Ecto neural progenitor cell (in vitro differentiated cells): ENCODE results near the gene SDCCAG8.
"Not testable (repeated sequence)": the region's sequence is repeated elsewhere in the genome, so short reads cannot be mapped to it uniquely, and the experiment has no call there.

Experiments
- DNase-seq: peaks from one replicate; pipeline ENCODE4 v3.0.0-alpha.2; 2018; ENCODE audit warnings: low spot score

SDCCAG8 gene

DNA sequence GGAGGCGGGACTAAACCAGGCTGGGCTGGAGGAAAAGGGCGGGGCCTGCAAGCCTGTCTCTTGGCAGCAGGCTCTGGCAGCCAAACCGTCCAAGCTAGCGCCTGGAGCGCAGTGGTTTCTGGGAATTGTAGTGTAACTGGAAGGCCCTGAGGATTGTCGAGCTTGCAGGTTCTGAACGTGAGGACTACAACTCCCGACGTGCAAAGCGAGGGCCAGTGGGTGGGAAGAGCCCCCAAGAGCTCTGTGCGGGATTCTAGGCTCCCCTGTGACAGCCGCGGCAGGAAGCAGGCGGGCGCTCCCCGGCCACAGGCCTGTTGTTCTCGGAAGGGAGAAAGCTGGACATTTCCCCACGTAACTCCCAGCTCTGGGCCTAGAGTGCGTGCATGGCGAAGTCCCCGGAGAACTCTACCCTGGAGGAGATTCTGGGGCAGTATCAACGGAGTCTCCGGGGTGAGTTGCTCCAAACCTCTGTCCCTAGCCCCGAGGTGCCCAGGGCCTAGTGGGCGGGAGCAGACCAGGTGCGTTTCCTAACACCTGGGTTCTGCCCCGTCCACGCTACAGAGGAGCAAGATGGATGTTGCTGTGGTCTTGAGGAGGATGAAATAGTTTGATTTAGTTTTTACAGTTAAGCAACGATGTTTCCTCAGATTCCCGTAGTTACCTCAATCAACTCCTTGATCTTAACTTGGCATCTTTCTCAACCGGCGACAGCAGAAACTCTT, at the start of gene SDCCAG8:
TSS of gene SDCCAG8 (plus strand) at position 251 of the 722 bp plus-strand sequence. CDS start at position 384, 133 bp downstream.
- peak; percentile 97 for DNase-seq

DNA sequence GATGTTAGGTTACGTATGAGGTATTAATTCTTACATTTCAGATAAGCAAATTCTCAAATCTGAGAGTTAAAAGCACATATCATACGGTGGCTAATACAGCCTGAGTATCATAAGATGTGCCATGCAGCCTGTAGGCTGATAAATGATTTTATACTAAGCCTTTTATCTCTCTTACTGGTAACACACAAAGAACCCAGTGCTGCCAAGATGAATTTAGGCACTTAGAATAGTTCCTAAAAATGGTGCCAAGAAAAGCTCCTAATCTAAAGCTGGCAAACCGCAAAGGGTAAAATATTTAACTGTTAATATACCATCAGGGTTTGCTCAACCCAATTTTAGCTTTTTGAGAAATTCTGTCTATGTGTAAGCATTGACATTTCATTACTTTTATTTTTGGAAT, 43.9 kb upstream of the SDCCAG8 start:
- DNase-seq = not testable (repeated sequence)

DNA sequence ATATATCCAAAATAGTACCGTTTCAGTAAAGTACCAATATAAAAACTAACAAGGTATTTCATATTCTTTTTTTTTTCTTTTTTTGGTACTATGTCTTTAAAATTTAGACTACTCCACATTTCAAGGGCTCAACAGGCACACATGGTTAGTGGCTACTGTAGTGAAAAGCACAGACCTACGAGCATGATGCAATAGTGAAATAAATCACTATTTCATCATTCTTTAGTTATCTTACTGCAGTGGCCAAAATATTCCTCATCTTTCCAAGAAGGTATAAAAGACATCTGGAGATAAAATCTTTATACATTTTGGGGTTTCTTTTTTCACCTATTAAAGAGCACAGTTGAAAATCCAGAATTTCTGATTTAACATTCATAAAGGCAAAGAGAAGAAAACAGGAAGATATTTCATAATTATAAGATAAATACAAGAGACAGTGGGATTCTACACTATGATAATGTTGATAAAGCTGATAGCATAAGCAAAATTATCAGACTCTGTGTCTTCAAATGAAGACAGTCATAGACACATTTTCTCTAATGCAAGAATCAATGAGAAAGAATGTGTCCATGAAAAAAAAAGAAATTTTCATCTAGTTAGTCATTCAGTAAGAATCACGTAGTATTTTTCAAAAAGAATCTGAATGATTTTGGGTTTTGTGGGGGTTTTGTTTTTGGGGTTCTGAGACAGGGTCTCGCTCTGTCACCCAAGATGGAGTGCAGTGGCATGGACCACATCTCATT, 42.6 kb upstream of the SDCCAG8 start:
- DNase-seq = no peak

DNA sequence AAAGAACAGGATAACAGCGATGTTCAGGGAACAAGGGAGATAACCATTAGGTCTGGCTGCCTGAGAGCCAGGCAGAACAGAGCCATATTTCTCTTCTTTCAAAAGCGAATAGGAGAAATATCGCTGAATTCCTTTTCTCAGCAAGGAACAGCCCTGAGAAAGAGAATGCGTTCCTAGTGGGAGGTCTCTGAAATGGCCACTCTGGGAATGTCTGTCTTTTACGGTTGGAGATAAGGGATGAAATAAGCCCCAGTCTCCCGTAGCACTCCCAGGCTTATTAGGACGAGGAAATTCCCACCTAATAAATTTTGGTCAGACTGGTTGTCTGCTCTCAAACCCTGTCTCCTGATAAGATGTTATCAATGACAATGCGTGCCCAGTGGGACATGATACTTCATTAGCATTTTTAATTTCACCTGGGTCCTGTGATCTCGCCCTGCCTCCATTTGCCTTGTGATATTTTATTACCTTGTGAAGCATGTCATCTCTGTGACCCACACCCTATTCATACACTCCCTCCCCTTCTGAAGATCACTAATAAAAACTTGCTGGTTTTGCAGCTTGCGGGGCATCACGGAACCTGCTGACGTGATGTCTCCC, 40.5 kb upstream of the SDCCAG8 start:
- DNase-seq = not testable (repeated sequence)

DNA sequence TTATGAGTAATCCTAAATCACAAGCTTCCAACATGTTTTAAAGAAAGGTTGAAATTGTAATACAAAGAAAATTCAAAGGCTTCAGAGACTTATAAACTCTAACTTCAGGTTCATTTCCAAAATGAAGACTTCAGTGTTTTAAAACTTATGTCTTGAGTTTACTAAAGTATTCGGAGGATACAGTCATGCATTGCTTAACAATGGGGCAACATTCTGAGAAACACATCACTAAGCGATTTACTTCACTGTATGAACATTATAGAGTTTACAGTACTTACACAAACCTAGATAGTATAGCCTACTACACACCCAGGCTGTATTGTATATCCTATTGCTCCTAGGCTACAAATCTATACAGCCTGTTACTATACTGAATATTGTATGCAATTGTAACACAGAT, 39.1 kb upstream of the SDCCAG8 start:
- DNase-seq = no peak

DNA sequence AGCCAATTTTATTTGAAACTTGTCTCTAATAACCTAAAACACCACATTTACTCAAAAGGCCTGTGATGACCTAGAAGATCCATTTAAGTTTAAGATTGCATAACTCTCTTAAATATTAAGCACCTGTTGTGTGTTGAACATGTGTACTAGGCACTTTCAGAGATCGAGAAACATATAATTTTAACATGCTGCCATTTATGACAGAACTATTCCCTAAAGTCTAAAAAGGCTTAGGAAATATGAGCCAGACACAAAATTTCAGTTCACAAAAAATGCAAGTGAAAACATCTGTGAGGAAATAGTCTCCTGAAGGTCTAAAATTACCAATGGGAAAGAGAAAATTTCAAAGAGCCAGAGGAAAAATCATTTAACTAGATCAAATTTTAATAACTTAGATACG, 38.5 kb upstream of the SDCCAG8 start:
- no peak for DNase-seq

DNA sequence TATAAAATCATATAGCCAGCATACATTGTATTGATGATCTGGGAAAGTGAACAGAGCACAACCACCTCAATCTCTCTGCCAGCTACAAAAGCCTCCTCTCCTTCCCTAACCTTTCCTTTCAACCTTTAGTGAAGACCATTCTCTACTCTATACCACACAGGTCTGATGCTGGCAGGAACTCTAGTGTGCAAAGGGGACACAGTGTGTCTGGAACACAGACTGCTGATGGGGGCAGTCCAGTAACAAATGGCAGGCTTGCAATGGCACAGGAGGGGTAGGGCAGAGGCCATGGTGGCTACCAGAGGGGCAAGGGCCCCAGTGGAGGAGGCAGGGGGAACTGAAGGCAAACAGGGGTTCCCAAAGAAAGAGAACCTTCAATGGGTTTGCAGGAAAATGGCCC, 37.8 kb upstream of the SDCCAG8 start:
- DNase-seq = no peak

DNA sequence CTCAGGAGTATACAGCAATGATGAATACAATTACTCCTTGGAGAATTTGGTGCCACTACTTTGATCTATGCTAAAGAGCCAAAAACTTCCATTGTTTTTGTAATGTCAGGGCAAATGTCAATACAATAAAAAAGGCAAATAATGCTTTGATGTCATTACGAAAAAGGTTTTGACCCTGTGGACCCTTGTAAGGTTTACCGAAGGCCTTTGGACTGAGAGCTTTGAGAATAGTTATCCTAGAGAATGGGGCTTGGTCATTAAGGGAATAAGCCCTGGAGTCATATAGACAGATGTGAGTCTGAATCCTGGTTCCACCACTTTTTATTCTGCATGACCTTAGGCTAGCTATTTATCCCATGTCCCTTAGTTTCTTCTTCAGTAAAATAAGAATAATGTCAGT, 28.2 kb upstream of the SDCCAG8 start:
- no peak for DNase-seq

DNA sequence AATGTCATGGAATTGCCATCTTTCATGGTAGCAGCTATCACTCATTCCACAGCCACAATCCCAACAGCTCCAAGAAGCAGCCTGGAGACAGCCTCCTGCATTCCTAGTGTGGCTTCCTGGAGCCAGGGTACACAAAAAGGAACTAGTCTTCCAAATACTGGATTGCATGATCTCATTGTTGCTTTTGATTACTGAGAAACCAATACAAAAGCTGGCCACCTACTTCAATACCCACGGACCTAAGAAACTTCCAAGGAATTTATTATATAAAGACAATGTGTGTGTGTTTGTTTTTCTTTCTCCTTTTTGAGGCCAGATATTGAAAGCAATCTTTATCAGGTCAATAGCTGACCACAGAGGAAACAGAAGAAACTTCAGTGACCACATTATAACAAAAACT, 26.3 kb upstream of the SDCCAG8 start:
- DNase-seq = no peak

DNA sequence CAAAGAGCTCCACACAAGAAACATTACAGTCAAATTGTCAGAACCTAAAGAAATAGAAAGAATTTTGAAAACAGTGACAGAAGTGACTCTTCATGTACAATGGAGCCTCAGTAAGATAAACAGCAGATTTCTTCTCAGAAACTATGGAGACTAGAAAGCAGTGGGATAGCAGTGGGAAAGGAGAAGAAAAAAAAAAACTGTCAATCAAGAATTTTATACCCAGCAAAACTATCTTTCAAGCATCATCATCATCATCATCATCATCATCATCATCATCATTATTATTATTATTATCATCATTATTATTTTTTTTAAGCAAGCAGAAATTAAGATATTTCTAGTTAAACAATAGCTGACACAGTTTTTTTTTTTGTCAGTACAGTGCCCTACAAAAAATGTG, 24.9 kb upstream of the SDCCAG8 start:
- DNase-seq = no peak

DNA sequence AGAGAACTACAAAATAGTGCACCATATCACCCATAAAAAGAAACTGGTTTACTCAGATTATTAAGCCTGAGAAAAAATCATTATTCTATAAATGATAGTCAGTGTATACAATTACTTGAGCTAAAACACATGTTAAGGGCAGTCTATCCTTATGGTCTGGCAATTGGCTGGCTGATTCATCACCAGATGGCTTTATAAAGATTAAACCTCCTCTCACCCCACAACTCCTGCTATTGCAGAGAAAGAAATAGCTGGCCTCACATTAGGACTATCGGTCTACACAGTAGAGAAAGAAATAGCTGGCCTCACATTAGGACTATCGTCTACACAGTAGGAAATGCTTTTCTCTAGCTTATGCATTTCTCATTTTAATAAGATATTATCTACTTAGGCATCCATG, 21.9 kb upstream of the SDCCAG8 start:
- no peak for DNase-seq

DNA sequence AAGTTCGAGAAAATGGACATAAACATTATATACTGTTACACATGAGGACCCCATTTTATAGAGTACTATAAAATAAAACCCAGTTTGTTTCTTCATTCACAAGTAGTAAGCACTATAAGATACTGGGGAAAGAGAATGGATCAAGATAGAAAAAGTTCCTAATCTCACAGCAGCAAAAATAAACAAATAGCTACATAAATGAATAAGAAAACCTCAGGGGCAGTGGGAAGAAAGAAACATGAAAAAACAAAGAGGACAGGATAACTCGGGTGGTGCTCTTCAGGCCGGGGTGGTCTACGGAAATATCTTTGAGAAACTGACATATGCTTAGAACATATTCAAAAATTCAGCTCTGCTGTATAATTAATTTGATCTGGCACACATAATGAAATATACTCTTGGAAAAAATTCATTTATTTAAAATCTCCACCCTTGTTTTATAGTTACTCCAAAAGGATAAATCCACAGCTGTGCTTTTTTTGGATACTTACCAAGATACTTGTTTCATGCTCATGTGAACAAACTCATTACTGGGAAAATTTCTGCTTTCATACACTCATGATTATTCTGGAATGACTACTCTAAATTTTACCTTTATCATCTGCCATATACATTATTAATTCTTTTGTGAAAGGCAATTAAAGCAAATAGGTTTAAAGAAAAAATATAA, 20.7 kb upstream of the SDCCAG8 start:
- DNase-seq = no peak

DNA sequence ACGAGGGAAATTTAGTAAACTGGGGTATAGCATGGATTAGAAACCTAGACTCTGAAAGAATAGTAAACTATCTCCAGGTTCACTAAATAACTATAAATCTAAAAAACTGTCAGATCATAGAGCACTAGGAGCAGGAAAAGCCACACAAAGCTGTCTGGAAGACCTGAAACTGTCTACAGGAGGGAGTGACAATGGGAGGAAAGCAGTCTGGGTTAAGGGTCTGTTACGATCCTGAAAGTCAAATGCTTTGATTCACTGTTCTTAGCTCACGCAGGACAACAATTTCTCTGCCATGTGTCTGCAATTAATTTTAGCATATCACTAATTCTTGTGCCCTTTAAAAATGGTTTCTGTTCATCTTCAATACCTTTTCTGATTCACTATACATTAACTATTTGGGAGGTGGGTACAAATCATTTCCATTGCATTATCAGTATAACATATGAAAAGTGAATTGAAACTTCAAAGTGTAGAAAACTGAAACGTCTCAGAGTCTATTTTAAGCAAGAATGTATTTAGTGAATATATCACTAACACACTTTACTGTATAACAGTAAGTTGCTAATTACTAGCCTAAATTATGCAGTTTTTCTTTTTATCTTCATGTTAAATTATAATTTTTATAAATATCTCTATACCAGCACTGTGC, 19.1 kb upstream of the SDCCAG8 start:
- DNase-seq = no peak

DNA sequence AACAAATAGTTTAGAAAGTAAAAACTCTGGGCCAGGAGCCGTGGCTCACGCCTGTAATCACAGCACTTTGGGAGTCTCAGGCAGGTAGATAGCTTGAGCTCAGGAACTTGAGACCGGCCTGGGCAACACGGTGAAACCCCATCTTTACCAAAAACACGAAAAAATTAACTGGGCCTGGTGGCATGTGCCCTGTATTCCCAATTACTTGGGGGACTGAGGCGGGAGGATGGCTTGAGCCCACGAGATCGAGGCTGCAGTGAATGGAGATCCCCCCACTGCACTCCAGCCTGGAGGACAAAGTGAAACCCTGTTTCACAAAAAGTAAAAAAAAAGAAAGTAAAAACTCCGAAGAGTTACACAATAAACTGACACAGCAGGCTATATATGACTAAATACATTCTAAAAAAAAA, 11.4 kb upstream of the SDCCAG8 start:
- DNase-seq = no peak

DNA sequence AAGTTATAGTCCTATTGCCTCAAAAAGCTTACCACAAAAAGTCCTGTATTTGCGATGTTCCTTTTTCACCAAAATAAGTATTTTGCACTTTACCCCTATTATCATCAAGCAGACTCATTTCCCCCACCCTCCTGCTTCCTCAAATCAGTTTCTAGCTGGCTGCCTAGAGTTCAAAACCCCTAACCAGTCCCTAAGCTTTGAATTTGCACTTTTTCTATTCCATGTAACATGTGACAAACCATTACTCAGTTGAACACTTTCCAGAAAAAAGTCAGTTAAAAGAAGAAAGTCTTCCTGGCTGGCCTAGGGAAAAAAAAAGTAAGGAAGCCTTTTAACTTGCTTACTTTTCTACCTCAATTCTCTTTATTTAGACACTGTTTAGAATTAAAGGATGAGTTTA, 8.9 kb upstream of the SDCCAG8 start:
- no peak for DNase-seq

DNA sequence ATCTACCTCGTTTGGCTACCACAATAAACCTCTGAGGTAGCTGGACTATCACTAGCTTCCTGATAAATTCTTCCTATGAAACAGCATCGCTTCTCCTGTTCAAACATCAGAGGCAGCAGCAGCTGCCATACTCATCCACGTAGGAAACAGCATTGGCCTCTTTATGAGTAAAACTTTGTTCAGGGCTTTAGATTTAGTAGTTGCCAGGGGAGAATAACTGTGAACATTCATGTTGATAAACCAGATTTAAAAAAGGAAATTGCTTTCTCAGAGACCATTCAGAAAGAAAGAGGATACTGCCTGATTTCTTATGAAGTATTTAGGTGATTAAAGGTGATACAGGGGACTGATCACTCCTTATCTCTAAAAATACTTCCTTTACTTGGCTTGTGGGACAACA, 7.9 kb upstream of the SDCCAG8 start:
- no peak for DNase-seq

DNA sequence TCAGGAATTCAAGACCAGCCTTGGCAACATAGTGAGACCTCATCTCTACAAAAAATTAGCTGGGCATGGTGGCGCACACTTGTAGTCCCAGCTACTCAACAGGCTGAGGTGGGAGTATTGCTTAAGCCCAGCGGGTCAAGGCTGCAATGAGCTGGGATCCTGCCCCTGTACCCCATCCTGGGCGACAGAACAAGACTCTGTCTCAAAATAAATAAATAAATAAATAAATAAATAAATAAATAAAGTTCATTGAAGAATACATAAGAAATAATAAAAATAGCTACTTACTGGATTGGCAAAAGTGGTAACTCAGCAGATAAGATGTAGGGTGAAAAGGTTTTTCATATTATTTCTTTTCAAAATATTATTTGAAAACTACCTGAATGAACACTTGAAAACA, 6.6 kb upstream of the SDCCAG8 start:
- no peak for DNase-seq

DNA sequence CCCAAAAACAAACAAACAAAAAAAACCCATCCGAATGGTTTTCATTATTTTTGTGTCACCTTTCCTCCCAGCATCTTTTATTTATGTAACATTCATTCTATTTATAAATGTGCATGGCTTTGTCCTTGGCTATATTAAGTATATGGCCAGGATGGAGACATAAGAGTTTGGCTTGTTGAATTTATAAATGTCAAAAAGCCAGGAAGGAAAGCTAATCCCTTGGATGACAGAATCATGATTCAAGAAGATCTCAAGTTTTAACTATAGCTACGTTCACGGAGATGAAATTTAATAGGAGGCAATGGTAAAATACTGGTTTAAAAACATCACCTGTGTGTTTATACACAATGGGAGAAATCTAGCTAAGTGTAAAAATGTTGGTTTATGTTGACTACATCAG, 5.7 kb upstream of the SDCCAG8 start:
- DNase-seq = no peak

DNA sequence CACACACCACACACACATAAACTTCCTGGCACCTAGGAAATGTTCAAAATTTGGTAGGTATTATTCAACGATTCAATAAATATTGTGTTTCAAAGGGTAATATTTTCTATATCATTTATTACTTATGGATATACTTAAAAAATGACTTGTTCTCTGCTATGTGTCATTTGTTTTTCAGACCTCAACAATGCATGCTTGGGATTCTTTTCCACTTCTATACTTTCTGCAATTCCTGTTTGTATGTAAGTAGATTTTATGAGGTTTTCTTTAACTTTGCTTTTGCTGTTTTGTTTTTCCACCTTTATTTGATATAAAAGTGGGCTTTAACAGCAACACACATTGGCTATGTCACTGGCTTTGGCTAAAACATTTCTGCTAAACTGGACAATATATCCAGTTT, 4.3 kb upstream of the SDCCAG8 start:
- no peak for DNase-seq

DNA sequence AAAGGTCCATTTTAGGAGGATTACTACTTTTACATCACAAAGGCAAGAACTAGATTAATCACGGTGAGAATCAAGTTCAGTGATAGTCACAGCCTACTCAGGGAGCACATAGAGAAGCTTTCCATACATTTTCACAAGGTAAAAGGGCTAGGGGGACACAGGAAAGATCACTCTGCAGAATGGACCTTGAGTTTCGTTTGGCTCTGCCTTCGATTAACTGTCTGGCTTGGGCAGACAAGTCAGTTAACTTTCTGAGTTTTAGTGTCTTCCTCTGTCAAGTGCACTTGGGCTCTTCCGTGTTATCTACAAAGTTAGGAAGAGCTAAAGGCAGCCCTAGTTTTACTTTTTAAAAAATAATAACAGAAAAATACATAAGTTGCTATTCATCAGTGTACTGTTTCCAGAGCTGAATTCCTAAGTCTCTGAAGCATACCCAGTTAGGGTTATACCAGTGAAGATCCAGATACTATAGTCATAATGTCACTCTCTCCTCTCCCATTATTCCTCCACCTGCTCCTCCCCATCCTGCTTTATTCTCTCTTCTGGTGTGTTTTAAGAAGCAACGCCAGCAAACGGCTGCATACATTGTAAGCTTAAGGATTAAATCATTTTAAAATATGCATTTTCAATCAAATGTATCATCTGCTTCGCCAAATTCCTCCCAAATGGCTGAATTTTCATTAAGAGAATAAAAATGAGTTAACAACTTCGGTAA, 2.5 kb upstream of the SDCCAG8 start:
- DNase-seq = no peak

DNA sequence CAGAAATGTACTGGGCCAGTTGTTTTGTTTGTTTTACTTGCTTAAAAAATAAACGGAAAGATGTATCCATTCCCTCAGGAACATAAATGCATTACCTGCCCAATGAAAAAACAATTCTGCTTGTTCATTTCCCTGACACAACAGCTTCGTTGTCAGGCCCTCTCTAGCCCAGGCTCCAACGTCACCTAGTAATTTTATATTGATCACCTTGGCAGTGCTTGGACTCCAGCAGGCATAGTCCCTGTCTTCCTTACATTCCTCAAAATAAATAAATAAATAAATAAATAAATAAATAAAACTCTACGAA, 2.0 kb upstream of the SDCCAG8 start:
- DNase-seq = no peak
